ENCODE measurements around the gene ANKRD10. TPM values are rescaled to one million over a fixed set of nuclear protein-coding genes. Genes with fewer than 3 reads are reported as not detected.

The ANKRD10 gene
- total RNA-seq, 2 experiments from 2014 or later: 127 to 129 TPM

DNA sequence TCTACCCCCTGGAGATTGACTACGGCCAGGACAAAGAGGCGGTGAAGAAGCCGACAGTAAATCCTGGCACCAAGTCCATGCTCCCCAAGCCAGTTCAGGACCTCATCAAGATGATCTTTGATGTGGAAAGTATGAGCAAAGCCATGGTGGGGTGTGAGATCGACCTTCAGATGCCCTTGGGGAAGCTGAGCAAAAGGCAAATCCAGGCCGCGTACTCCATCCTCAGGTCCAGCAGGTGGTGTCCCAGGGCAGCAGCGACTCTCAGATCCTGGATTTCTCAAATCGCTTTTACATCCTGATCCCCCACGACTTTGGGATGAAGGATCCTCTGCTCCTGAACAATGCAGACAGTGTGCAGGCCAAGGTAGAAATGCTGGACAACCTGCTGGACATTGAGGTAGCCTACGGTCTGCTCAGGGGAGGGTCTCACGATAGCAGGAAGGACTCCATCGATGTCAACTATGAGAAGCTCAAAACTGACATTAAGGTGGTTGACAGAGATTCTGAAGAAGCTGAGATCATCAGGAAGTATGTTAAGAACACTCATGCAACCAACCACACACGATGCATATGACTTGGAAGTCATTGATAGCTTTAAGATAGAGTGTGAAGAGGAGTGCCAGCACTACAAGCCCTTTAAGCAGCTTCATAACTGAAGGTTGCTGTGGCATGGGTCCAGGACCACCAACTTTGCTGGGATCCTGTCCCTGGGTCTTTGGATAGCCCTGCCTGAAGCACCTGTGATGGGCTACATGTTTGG is 24.0 kb upstream of the ANKRD10 start:
- ChIA-PET POLR2A (no interaction called here), CTCF (interaction anchor here (1.8 kb wide), 1 partner anchor 24 kb away, joined by 4 read pairs; the partner anchor contains the start of gene ANKRD10)
- Mint-ChIP-seq H3K27me3 (peaks cover 6% of the 10 kb centered on the region), H3K36me3 (ENCODE audit: low read depth) (peaks cover 11% of the 10 kb centered on the region), H3K27ac (no peak overlapping the region), H3K4me1 (peaks cover 12% of the 10 kb centered on the region), H3K4me3 (no peak overlapping the region), H3K9me3 (peaks cover 28% of the 10 kb centered on the region)
- DNase-seq: no peak

GRCh38 chr13:110937511-110938285 is 22.8 kb upstream of the ANKRD10 start:
- no peak for DNase-seq
- Mint-ChIP-seq H3K27ac (no peak overlapping the region), H3K36me3 (ENCODE audit: low read depth) (peaks cover 15% of the 10 kb centered on the region), H3K4me3 (no peak overlapping the region), H3K27me3 (peaks cover 4% of the 10 kb centered on the region), H3K4me1 (peaks cover 8% of the 10 kb centered on the region), H3K9me3 (peaks cover 38% of the 10 kb centered on the region)
- CTCF ChIA-PET: no interaction called here
- POLR2A ChIA-PET: no interaction called here

DNA sequence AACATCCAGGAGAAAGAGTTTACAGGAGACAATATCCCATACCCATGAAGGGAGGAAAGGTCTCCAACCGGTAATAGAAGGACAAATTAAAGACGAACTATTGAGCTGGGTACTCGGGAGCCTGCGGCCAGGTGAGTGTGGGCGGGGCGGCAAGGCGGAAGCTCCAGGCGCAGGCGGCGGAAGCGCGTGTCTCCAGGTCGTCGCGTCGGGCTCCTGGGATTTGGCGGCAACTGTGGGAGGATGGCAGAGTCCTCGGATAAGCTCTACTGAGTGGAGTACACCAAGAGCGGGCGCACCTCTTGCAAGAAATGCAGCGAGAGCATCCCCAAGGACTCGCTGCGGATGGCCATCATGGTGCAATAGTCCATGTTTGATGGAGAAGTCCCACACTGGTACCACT is 21.6 kb upstream of the ANKRD10 start:
- H3K36me3 Mint-ChIP-seq (ENCODE audit: low read depth): peaks cover 16% of the 10 kb centered on the region
- CTCF ChIA-PET: no interaction called here
- H3K27ac Mint-ChIP-seq: no peak overlapping the region
- H3K4me3 Mint-ChIP-seq: no peak overlapping the region
- peaks cover 3% of the 10 kb centered on the region for H3K4me1 Mint-ChIP-seq
- no peak for DNase-seq
- POLR2A ChIA-PET: no interaction called here
- peaks cover 37% of the 10 kb centered on the region for H3K9me3 Mint-ChIP-seq
- H3K27me3 Mint-ChIP-seq: peaks cover 2% of the 10 kb centered on the region

DNA sequence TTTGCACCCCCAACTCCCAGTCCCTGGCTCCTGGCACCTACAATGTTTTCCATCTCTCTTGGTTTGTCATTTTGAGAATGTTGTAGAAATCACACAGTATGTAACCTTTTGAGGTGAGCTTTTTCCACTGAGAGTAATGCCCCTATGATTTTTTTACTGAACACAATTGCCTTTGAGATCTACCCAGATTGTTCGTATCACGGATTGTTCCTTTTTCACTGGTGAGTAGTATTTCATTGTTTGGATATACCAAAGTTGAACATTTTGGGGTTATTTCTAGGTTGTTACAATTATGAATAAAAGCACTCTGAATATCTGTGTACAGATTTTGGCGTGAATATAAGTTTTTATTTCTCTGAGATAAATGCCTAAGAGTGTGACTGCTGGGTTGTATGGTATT is 17.7 kb upstream of the ANKRD10 start:
- Mint-ChIP-seq H3K4me1 (peaks cover 5% of the 10 kb centered on the region), H3K36me3 (ENCODE audit: low read depth) (peaks cover 19% of the 10 kb centered on the region), H3K27ac (no peak overlapping the region), H3K9me3 (peaks cover 37% of the 10 kb centered on the region), H3K27me3 (peaks cover 25% of the 10 kb centered on the region), H3K4me3 (no peak overlapping the region)
- POLR2A ChIA-PET: no interaction called here
- CTCF ChIA-PET: no interaction called here
- DNase-seq: no peak

DNA sequence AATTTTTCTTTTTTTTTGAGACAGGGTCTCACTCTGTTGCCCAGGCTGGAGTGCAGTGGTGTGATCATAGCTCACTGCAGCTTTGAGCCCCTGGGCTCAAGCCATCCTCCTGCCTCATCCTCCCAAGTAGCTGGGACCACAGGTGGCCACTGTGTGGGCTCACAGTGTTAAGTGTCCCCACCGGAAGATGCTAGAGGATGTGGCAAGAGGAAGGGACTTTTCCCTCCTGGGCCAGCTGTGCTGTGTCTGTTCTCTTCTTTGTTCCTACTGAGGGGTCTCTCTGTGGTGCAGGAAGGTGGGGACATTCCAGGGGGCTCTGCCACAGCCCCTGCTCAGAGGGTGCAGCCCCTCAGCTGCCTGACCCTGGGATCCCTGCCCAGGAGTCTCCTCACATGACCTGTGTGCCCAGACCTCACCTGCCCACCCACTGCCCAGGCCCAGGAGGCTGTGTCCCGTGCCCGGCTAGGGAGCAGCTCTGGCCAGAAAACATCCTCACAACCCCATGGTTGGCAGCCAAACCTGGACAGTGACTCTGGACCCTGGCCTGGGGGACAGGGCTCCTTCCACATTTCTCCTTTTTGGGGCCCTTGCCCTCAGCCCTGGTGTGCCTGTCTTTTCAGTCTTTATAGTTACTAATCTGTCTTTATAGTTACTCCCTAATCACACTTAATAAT is 14.4 kb upstream of the ANKRD10 start:
- Mint-ChIP-seq H3K4me1 (peaks cover 5% of the 10 kb centered on the region), H3K9me3 (peaks cover 16% of the 10 kb centered on the region), H3K27ac (no peak overlapping the region), H3K36me3 (ENCODE audit: low read depth) (peaks cover 13% of the 10 kb centered on the region), H3K27me3 (peaks cover 41% of the 10 kb centered on the region), H3K4me3 (no peak overlapping the region)
- CTCF ChIA-PET: interaction anchor here (1.3 kb wide), 1 partner anchor 14 kb away, joined by 4 read pairs; the partner anchor contains the start of gene ANKRD10
- DNase-seq: no peak
- POLR2A ChIA-PET: no interaction called here

- Mint-ChIP-seq H3K9me3 (no peaks in the 10 kb centered on the region), H3K4me3 (no peak overlapping the region), H3K36me3 (ENCODE audit: low read depth) (peaks cover 4% of the 10 kb centered on the region), H3K27ac (no peak overlapping the region), H3K4me1 (peaks cover 22% of the 10 kb centered on the region), H3K27me3 (peaks cover 39% of the 10 kb centered on the region)
- POLR2A ChIA-PET: no interaction called here
- no peak for DNase-seq
- CTCF ChIA-PET: interaction anchor here (1.5 kb wide), 1 partner anchor 10 kb away, joined by 4 read pairs; the partner anchor contains the start of gene ANKRD10
Measured at GRCh38 chr13:110925023-110925612, 10.2 kb upstream of the ANKRD10 start.

DNA sequence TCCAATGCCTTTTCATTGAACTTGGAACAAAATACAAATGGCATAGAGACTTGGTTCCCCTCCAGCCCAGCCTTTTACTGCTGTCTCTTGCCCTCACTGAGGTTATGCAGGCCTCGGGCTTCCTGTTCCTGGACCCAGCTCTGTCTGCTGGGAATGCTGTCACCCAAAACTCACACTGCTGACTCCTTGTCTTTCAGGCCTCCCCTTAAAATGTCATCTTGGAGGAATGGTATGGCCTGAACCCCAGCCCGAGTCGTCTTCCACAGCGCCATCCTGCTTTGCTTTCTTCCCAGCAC is 9.7 kb upstream of the ANKRD10 start:
- H3K9me3 Mint-ChIP-seq: no peaks in the 10 kb centered on the region
- H3K27ac Mint-ChIP-seq: no peak overlapping the region
- ChIA-PET CTCF (interaction anchor here (1.5 kb wide), 1 partner anchor 10 kb away, joined by 4 read pairs; the partner anchor contains the start of gene ANKRD10), POLR2A (no interaction called here)
- no peak overlapping the region for H3K4me3 Mint-ChIP-seq
- DNase-seq: no peak
- H3K27me3 Mint-ChIP-seq: peaks cover 39% of the 10 kb centered on the region
- H3K4me1 Mint-ChIP-seq: peaks cover 24% of the 10 kb centered on the region
- peaks cover 5% of the 10 kb centered on the region for H3K36me3 Mint-ChIP-seq (ENCODE audit: low read depth)

DNA sequence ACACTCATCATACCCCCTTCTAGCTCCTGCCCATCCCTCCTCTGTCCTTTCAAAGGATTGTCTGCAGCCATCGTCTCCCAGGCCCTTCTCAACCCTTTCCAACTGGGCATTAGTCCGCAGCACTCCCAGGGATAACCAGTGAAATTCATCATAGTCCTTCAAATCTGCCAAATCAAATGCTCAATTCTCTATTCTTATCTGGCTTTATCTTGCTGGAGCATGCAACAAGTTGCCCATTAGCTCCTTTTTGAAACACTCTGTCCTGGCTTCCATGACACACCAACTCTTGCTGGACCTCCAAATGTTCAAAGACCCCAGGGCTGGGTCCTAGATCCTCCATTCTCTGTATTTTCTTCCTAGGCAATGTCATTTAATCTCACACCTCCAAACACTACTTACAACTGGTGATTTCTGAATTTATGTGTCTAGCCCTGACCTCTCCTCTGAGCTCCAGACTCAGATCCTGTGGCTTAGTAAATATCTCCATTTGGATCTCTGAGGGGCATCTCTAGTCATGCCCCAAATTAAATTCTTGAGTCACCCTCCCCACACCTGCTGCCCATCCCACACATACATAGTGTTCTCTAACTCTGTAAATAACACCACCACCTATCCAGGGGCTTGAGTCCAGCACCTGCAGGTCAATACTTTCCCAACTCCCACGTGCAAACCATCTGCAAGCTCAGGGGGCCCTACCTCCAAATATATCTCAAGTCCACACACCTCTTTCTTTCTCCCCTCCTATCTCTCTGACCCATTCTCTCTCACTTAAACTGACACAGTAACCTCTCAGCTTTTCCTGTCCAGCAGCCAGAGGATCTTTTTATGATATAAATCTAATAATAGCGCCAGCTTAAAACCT is 9.1 kb upstream of the ANKRD10 start:
- CTCF ChIA-PET: interaction anchor here (1.5 kb wide), 1 partner anchor 9 kb away, joined by 4 read pairs; the partner anchor contains the start of gene ANKRD10
- Mint-ChIP-seq H3K9me3 (no peaks in the 10 kb centered on the region), H3K27ac (no peak overlapping the region), H3K36me3 (ENCODE audit: low read depth) (peaks cover 4% of the 10 kb centered on the region), H3K27me3 (peaks cover 38% of the 10 kb centered on the region), H3K4me3 (no peak overlapping the region), H3K4me1 (peaks cover 22% of the 10 kb centered on the region)
- no peak for DNase-seq
- POLR2A ChIA-PET: no interaction called here

DNA sequence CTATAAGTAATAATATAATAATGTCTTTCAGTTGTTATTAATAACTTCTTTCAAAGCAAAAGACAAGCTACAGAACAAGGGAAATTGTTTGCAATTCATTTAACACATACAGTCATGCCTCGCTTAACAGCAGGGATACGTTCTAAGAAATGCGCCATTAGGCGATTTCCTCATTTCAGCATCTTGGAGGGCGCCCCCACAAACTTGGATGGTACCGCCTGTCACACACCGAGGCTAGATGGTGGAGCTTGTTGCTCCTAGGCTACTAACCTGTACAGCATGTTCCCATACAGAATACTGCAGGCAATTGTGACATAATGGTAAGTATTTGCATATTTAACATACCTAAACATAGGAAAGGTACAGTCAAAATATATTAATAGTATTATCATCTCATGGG is 8.2 kb upstream of the ANKRD10 start:
- Mint-ChIP-seq H3K27me3 (peaks cover 30% of the 10 kb centered on the region), H3K36me3 (ENCODE audit: low read depth) (peaks cover 11% of the 10 kb centered on the region), H3K4me1 (peaks cover 20% of the 10 kb centered on the region), H3K9me3 (no peaks in the 10 kb centered on the region), H3K4me3 (no peak overlapping the region), H3K27ac (no peak overlapping the region)
- ChIA-PET POLR2A (no interaction called here), CTCF (no interaction called here)
- no peak for DNase-seq

DNA sequence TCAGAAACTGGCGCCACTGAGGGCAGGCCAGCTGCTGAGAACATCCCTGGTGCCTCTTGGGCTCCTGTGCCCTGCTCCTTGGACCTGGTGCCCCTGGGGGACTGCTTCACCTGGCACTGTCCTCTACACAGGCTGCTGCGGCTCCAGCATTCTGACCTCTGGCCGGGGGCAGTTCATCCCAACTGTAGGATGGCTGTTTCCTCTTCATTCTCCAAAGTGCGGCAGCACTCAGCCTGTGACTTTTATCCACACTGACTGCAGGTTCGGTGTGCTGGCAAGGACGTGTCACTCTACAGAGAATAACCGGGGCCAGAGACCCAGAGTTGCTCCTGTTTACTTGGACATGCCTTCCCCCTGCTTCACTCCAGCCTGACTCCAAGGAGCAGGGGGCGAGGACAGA is 7.6 kb upstream of the ANKRD10 start:
- Mint-ChIP-seq H3K4me3 (no peak overlapping the region), H3K9me3 (no peaks in the 10 kb centered on the region), H3K4me1 (peaks cover 25% of the 10 kb centered on the region), H3K36me3 (ENCODE audit: low read depth) (peaks cover 16% of the 10 kb centered on the region), H3K27ac (no peak overlapping the region), H3K27me3 (peaks cover 27% of the 10 kb centered on the region)
- CTCF ChIA-PET: no interaction called here
- no peak for DNase-seq
- POLR2A ChIA-PET: no interaction called here

- DNase-seq: no peak
- Mint-ChIP-seq H3K27me3 (peaks cover 19% of the 10 kb centered on the region), H3K4me1 (peaks cover 28% of the 10 kb centered on the region), H3K27ac (no peak overlapping the region), H3K9me3 (no peaks in the 10 kb centered on the region), H3K4me3 (no peak overlapping the region), H3K36me3 (ENCODE audit: low read depth) (peaks cover 16% of the 10 kb centered on the region)
- CTCF ChIA-PET: no interaction called here
- POLR2A ChIA-PET: no interaction called here
Measured at GRCh38 chr13:110921695-110922094, 6.8 kb upstream of the ANKRD10 start.

DNA sequence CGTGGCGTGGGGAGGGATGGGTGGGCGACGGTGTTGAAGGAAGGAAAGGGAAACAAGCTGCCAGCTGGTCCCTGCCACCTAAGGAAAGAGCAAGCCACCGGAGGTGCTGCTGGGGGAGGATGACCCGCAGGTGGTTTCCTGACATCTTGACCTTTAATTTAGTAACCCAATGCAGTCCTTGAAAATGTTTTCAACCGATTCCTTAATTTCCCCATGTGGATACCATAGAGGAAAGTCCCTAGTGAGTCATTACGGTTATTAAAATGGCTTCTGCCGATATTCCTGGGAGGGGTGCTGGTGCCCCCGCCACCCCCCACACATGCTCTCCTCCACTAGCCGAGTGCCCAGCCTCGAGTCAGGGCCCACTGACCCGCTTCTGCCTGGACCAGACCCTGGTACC is 6.3 kb upstream of the ANKRD10 start:
- no peak overlapping the region for H3K27ac Mint-ChIP-seq
- peaks cover 16% of the 10 kb centered on the region for H3K36me3 Mint-ChIP-seq (ENCODE audit: low read depth)
- peaks cover 14% of the 10 kb centered on the region for H3K27me3 Mint-ChIP-seq
- POLR2A ChIA-PET: no interaction called here
- DNase-seq: no peak
- peaks cover 33% of the 10 kb centered on the region for H3K4me1 Mint-ChIP-seq
- H3K9me3 Mint-ChIP-seq: no peaks in the 10 kb centered on the region
- CTCF ChIA-PET: no interaction called here
- no peak overlapping the region for H3K4me3 Mint-ChIP-seq

Measured in activated CD4-positive, alpha-beta memory T cell treated with anti-CD3 and anti-CD28 coated beads, Interleukin-2, amount 10 ng/mL, durations not matched to agents 7 days and 5 days (primary cell).